Head of caudate nucleus (tissue), 42 donors: ENCODE results near the gene THAP6.
"Not testable (repeated sequence)": the region's sequence is repeated elsewhere in the genome, so short reads cannot be mapped to it uniquely, and the experiment has no call there.

ENCODE experiments used
- DNase-seq, 42 donors: peaks; one replicate each; pipeline versions ENCODE4 v3.0.0 to v3.0.0-alpha.2; 2020 to 2021; ENCODE audit warnings: mixed read lengths in 7 of 42
- intact Hi-C: fragments of 100-400 bp; cut with DNase I; formaldehyde crosslinking; loops from one replicate; pipeline ENCODE4 v1.15.0; 2022

The THAP6 gene

GRCh38 chr4:75514131-75514948, at the start of gene THAP6, which contains the start of gene RCHY1:
TSS of gene THAP6 (plus strand) at chr4:75514473. CDS start at chr4:75515453, 980 bp downstream.
TSS of gene RCHY1 (minus strand) at chr4:75514403. CDS start at chr4:75514286, 117 bp downstream.
- peak; percentile 93 to 99 (median 97) for DNase-seq
- intact Hi-C loops, result no loop called here

GRCh38 chr4:75469896-75470295, 44.4 kb upstream of the THAP6 start:
- DNase-seq, result no peak
- intact Hi-C loops, result no loop called here

- intact Hi-C loops, result no loop called here
- no peak for DNase-seq
These were observed 43.5 kb upstream of the THAP6 start for GRCh38 chr4:75470738-75471137.

GRCh38 chr4:75477201-75477600, 37.1 kb upstream of the THAP6 start:
- intact Hi-C loops, result no loop called here
- DNase-seq, result no peak

GRCh38 chr4:75484190-75484589, 30.1 kb upstream of the THAP6 start:
- intact Hi-C loops, result no loop called here
- DNase-seq, result peak in 16 of 42 donors; percentile 4 to 45 (median 18)

GRCh38 chr4:75490155-75490554, 24.1 kb upstream of the THAP6 start:
- no peak for DNase-seq
- intact Hi-C loops, result loop anchor here (5.0 kb wide), 1 partner anchor 558 kb away; the partner anchor contains the start of gene PARM1

- DNase-seq, result no peak
- intact Hi-C loops, result loop anchor here (5.0 kb wide), 1 partner anchor 562 kb away; the partner anchor contains the start of gene PARM1
These were observed 19.7 kb upstream of the THAP6 start for GRCh38 chr4:75494563-75494962.

- DNase-seq, result no peak
- intact Hi-C loops, result no loop called here
These were observed 18.8 kb upstream of the THAP6 start for GRCh38 chr4:75495476-75495875.

- no peak for DNase-seq
- intact Hi-C loops, result no loop called here
These were observed 17.9 kb upstream of the THAP6 start for GRCh38 chr4:75496406-75496805.

GRCh38 chr4:75497133-75497532, 17.1 kb upstream of the THAP6 start:
- DNase-seq, result no peak
- intact Hi-C loops, result no loop called here

GRCh38 chr4:75498041-75498440, 16.2 kb upstream of the THAP6 start:
- DNase-seq, result no peak
- intact Hi-C loops, result no loop called here

- no peak for DNase-seq
- intact Hi-C loops, result no loop called here
These were observed 14.4 kb upstream of the THAP6 start for GRCh38 chr4:75499900-75500299.

GRCh38 chr4:75502671-75503070, 11.6 kb upstream of the THAP6 start:
- intact Hi-C loops, result no loop called here
- no peak for DNase-seq

- intact Hi-C loops, result no loop called here
These were observed 8.6 kb upstream of the THAP6 start for GRCh38 chr4:75505630-75506029.

GRCh38 chr4:75509592-75509991, 4.7 kb upstream of the THAP6 start:
- DNase-seq, intact Hi-C loops: not testable (repeated sequence)

More at GRCh38 chr4:75505630-75506029, 8.6 kb upstream of the THAP6 start:
- no peak for DNase-seq

- intact Hi-C loops, result no loop called here
- no peak for DNase-seq
These were observed 2.4 kb upstream of the THAP6 start for GRCh38 chr4:75511841-75512240.

- intact Hi-C loops, result no loop called here
These were observed 1.7 kb upstream of the THAP6 start for GRCh38 chr4:75512386-75513211.

GRCh38 chr4:75513526-75514130, 645 bp upstream of the THAP6 start:
- intact Hi-C loops, result no loop called here
- peak in 8 of 42 donors; percentile 5 to 40 (median 10) for DNase-seq

More at GRCh38 chr4:75512386-75513211, 1.7 kb upstream of the THAP6 start:
- no peak for DNase-seq

- intact Hi-C loops, result no loop called here
- DNase-seq, result peak in 11 of 42 donors; percentile 6 to 49 (median 19)
These were observed 808 bp downstream of the THAP6 start for GRCh38 chr4:75514949-75515612.
